Stromal cell of bone marrow (primary cell): Measurements from ENCODE around the gene AGAP9.
"Not testable (repeated sequence)": the region's sequence is repeated elsewhere in the genome, so short reads cannot be mapped to it uniquely, and the experiment has no call there.

ENCODE experiments used
- DNase-seq: peaks from one replicate; pipeline ENCODE4 v3.0.0-alpha.2; 2012; ENCODE audit warnings: low read depth

The AGAP9 gene

GRCh38 chr10:47485943-47486342, 37.5 kb downstream of the AGAP9 start:
- not testable (repeated sequence) for DNase-seq

- not testable (repeated sequence) for DNase-seq
Measured at GRCh38 chr10:47484786-47485185, 38.7 kb downstream of the AGAP9 start.

- DNase-seq, result not testable (repeated sequence)
Measured at GRCh38 chr10:47483923-47484322, 39.5 kb downstream of the AGAP9 start, which contains the start of gene ANXA8. TSS of gene ANXA8 (minus strand) at chr10:47484115. CDS start at chr10:47483933, 182 bp downstream.

DNA sequence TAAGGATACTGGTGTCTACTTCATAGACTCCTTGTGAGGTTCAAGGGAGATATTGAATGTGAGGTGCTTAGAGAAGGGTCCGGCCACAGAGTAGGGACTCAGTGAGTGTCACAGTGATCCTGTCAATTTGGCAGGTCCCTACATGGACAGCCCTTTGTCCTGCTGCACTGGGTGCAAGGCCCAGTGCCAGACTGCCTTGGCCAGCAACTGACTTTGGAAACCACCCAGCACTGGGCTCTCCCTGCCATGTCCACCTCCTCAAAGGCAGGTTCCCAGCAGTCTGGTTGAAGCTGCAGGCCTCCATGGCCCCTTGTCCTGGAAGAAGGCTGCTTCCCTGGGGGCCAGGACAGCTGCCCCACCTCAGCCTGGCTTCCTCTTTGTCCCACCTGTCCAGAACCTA, 41.1 kb downstream of the AGAP9 start:
- DNase-seq, result not testable (repeated sequence)

- not testable (repeated sequence) for DNase-seq
Measured at GRCh38 chr10:47481768-47482181, 41.7 kb downstream of the AGAP9 start.

DNA sequence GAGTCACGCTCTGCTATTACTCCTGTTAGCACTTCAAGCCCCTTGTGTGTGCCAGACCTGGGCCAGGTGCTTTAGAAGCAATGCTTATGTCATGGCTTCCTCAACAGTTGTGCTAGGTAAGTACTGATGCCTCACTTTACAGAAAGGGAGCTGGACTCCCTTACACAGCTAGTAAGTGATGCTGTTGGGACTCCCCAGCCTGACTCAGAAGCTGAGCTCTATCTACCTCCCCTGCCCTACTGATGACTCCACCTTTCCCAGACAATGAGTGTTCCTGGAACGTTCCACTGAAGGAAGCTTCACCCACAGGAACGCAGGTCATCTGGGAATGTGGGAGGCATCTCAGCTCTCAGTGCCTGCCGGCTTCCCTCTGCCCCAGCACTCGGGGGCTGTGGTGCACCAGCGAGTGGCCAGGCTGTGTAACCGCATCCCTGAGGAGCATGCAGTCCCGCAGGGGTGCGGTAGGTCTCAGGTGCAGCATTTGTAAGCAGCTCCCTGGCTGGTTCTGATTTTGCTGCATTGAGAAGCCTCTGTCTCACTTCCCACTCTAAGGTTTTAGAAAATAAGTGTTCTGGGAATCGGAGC, 42.2 kb downstream of the AGAP9 start:
- not testable (repeated sequence) for DNase-seq

- not testable (repeated sequence) for DNase-seq
Measured at GRCh38 chr10:47480133-47480532, 43.3 kb downstream of the AGAP9 start.

- DNase-seq, result not testable (repeated sequence)
Measured at GRCh38 chr10:47478114-47478513, 45.3 kb downstream of the AGAP9 start.

DNA sequence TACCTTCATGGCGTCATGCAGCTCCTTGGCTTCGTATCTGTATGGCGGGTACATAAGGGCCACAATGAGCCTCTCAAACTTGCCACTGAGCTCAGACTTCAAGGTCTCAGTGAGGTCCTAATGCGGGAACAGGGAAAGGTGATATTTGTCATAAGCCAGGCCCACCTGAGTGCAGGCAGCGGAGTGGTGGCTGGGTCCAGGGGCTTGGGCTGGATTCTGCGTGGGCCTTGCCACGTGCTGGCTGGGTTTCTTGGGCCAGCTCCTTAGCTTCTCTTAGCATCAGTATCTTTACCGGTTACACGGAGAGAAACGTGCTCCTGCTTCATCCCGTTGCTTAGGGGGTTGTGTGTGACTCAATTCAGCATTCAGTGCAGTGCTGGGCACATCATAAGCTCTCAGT, 46.4 kb downstream of the AGAP9 start:
- DNase-seq, result not testable (repeated sequence)

DNA sequence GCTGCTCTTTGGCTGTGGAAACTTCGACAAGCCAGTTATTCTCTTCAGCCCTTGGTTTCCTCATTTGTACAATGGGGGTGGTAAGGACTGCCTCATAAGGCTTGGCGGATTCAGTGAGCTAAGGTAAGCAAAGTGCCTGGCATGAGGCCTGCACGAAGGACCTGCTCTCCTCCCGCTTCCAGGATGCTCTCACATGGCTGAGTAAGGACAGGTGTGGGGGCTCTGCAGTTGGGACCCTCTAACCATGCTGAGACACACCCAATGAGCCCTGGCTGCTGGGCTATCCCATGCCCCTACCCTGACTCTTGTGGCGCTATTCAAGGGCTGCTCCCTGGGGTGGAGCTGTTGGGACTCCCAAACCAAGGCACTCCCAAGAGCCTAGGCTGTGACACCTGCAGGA, 48.3 kb downstream of the AGAP9 start:
- DNase-seq, result not testable (repeated sequence)

DNA sequence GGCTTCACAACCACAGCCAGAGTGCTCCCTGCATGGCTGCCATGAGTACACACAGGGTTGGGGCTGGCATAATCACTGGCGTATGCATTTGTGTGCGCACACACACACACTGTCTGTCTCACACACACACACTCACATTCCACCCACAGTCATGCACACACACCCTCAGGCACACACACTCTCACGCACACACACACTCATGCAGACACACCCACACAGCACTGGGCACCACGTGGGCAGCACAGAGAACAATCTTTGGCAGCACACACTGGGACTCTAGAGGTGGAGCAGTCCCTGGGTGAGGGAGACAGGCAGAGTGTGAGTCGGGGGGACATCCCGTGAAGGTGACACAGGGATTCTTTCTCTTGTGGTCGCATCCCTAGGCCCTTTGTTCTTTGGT, 49.9 kb downstream of the AGAP9 start:
- DNase-seq, result not testable (repeated sequence)

DNA sequence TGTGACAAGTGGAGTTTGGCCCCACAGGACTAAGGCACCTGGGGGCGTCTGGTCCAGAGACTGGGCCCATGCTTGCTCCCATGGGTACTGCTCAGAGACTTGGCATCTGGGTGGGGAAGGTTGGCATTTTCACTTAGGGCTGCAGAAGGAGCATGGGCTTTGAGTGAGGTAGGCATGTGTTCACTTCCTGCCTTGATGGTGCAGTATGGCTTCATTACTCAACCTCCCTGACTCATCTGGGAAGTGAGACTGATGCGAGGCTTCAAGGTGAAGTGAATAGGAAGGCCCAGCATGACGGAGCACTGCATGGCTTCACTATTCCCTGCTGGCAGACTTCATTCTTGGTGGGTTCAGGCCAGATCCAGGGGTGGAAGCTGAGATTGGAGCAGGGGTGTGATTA, 50.8 kb downstream of the AGAP9 start:
- not testable (repeated sequence) for DNase-seq

DNA sequence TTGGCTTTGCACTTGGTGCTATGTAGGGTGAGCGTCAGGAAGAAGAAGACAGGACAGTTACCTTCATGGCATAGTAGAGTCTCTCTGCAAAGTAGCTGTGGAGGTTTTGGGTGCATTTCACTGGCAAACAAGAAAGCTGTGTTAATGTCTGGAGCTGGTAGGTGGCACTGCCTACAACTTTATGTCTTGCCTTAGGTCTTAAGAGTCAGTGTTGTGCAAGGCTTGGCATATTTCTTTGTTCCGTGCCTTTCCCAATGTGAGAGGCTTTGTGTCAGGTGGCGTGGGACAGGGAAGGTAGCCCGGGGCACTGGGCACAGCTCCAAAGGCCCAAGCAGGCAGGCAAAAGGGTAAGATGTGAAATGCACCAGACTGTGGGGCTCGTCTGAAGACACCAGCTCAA, 51.4 kb downstream of the AGAP9 start:
- DNase-seq, result not testable (repeated sequence)

DNA sequence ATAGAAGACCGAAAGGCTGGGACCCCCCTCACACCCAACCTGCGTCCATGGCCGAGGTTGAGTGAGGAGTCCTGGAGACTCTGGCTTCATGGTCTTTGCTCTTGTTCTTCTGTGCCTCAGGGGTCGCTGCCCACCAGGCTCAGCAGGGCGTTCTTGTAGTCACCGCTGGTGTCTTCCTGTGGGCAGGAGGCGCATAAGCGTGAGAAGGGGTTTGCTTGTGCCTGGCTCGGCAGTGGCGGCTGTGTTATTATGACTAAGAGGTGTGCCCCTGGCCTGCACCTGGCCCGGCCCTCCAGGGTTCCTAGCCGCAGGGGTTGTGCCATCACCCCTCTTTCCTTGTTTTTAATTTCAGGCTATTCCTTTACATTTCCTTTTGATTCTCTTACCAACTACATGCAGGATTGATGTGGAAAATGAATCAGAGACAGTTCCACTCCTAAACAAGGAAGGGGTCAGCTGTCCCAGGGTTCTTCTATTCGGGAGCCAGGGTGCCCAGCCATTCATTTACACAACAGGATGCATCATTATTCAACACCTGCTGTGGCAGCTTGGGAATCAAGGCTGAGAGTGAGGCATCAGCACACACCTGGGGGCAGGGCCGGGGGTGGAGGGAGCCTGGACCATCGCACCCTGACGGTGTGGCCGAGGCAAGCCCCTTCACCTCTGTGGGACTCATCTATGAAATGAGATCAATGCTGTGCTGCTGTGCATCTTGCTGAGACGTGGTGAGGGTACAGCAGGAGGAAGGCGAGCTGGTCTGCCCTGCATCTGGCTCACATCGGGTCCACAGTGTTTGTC, 54.5 kb downstream of the AGAP9 start:
- DNase-seq, result not testable (repeated sequence)

DNA sequence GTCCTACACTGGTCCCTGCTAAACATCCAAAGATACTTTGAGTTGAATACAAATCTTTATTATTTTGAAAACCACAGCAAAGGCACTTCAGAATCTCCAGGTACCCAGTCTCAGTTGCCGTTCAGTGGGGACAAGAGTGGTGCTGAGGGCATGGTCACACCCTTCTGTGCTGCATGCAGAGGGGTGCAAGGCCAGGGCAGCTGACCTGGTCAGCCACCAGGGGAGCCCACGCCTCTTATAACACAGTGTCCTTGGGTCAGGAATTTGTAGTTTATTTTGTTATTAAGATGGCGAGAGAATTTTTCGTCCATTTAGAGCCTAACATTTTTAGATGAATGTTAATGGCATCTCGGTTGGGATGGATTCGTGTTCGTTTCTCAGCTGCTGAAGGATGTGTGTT, 55.5 kb downstream of the AGAP9 start:
- DNase-seq, result not testable (repeated sequence)

- DNase-seq, result not testable (repeated sequence)
Measured at GRCh38 chr10:47467458-47467857, 56.0 kb downstream of the AGAP9 start.

- DNase-seq, result not testable (repeated sequence)
Measured at GRCh38 chr10:47465216-47465917, 58.1 kb downstream of the AGAP9 start.

DNA sequence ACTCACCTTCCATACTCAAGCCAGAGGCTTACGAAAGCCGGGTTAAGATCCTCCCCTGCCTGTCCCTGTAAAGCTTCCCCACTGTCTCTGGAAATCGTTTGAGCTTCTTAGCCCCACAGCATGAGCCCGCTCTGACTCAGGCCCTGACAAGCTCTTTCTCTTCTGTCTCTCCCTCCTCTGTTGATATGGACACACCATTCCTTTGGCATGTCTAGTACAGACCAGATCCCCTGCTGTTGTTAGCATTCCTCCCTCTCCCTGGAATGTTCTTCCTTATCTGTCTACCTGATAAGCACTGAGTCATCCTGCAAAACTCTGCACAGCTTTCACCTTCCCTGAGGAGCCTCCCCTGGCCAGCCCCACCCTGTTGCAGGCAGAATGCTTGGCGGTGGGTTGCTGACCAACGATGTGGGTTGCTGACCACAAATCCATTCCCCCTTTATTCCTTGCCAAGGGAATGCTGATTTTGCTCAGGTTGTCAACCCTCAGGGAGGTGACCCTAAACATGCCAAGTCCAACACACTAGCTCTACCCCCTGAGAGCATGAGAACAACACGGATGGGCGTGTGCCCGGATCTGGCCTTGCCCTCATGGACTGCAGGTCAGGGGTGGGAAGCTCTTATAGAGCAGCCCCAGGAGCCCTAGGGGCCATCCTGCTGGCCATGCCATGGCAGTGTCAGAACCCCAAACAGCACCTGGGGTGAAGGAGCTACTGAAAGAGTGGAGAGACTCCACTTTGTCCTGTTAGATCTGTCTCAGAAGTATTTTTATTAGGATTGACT, 60.7 kb downstream of the AGAP9 start:
- not testable (repeated sequence) for DNase-seq

GRCh38 chr10:47461261-47461687, 62.2 kb downstream of the AGAP9 start:
- peak; percentile 56 for DNase-seq

DNA sequence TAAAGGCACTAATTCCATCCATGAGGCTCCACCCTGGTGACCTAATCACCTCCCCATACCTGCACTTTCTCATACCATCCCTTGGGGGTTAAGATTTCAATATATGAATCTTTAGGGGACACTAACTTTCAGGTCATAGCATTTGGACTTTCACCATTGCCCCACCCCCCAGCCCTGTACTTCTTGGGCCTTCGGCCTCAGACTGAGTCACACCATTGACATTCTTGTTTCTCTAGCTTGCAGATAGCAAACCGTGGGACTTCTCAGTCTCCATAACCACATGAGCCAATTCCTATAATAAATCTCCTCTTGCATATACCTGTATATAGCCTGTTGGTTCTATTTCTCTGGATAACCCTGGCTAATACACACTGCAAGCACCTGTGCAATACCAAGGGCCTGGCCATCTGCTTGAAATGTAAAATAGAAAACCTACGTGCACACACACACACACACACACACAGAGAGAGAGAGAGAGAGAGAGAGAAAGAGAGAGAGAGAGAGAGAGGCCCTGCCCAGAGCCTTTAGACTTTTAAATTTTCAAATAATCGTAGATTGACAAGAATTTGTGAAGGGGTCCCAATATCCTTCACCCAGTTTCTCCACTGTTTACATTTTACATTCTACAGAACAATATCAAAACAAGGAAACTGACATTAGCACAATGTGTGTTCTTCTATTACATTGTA, 64.8 kb downstream of the AGAP9 start:
- peak; percentile 44 for DNase-seq

DNA sequence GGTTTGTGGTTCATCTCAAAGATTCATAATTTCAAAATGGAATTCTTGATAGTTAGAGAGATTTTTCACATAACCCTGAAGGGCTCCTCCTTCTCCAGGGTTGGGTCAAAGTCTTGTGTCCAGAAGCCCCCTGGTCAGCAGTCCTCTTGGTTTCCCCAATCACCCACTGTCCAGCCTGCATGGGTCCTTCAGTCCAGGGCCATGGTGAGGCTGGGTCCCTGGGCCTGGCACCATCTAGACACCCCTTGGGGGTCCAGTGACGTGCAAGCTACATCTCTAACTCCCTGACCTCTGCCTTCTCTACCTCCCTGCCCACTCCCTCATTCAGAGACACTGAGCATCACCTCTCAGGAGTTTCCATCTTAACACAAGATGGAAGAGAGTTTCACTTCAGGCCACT, 65.6 kb downstream of the AGAP9 start:
- no peak for DNase-seq
